NCI-H460 (cell line): ENCODE data around the gene LRG1. TPM values are rescaled to one million over a fixed set of nuclear protein-coding genes. Genes with fewer than 3 reads are reported as not detected.
"Not testable (repeated sequence)": the region's sequence is repeated elsewhere in the genome, so short reads cannot be mapped to it uniquely, and the experiment has no call there.

Experiments used
- DNase-seq: peaks from one replicate; pipeline ENCODE4 v3.0.0-alpha.2; 2016; ENCODE audit warnings: low read depth; ENCODE audit errors: extremely low read depth
- total RNA-seq: library from RNA; depleted of rRNA; stranded (reverse); fragments of >200 nt; shearing (Covaris generic); gene quantifications from 2 replicates; pipeline ENCODE4 v1.2.3, GENCODE V29; 2014

LRG1 gene
- total RNA-seq, 1 experiment from 2014 or later: 0.15 TPM

GRCh38 chr19:4553775-4554174, 13.9 kb upstream of the LRG1 start:
- no peak for DNase-seq

DNA sequence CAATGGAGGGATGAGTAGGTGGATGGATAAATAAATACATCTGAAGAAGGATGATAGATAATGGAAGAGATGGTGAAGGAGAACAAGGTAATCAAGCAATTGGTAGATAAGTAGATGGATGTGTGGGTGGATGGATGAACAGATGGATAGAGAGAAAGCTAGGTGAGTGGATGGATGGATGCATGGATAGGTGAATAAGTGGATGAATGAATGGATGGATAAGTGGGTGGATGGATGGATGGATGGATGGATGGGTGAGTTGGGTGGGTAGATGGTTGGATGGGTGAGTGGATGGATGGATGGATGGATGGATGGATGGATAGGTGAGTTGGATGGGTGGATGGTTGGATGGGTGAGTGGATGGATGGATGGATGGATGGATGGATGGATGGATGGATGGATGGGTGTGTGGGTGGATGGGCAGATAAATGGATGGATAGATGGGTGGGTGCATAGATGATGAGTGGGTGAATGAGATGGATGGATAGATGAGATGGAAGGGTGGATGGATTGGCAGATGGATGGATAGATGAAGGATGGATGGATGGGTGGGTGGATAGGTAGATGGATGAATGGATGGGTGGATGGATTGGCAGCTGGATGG, 13.4 kb upstream of the LRG1 start:
- DNase-seq: no peak

- no peak for DNase-seq
Observed at GRCh38 chr19:4552525-4552819, 12.6 kb upstream of the LRG1 start.

DNA sequence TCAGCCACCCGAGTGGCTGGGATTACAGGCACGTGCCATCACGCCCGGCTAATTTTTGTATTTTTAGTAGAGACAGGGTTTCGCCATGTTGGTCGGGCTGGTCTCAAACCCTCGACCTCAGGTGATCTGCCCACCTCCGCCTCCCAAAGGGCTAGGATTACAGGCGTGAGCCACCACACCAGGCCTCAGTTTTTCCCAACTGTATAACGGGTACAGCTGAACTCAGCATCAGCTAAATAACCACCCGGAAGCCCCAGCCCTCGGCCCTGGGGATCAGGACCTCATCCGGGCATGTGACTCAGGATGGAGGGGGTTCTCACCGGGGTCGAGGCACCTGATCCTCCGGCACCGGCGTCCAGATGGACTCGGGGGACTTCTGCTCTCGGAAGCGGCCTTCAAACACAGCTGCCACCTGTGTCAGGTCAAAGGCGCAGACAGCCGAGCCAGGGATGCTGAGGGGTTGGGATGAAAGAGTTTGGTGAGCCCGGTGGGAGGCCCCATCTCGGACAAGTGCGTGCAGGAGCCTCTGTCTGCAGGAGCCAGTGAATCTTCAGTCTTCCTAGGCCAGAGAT, 10.7 kb upstream of the LRG1 start:
- no peak for DNase-seq

DNA sequence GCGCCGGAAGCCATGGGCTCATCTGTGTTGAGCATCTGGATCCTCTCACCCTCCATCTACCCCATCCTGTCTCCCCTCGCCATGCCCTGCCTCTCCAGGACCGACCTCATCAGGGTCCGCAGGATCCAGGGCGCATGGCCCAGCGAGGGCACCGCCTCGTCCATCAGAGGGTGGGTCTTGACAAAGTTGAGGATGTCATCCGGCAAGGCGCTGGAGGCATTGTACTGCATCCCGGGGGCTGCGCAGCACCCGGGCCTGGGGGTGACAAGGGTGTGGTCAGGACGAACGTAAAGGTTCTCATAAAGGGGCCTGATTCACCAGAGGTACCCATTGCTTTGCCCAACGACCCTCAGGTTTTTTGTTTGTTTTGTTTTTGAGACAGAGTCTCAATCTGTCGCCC, 10.2 kb upstream of the LRG1 start:
- DNase-seq: no peak

- no peak for DNase-seq
Observed at GRCh38 chr19:4548238-4548584, 8.4 kb upstream of the LRG1 start.

DNA sequence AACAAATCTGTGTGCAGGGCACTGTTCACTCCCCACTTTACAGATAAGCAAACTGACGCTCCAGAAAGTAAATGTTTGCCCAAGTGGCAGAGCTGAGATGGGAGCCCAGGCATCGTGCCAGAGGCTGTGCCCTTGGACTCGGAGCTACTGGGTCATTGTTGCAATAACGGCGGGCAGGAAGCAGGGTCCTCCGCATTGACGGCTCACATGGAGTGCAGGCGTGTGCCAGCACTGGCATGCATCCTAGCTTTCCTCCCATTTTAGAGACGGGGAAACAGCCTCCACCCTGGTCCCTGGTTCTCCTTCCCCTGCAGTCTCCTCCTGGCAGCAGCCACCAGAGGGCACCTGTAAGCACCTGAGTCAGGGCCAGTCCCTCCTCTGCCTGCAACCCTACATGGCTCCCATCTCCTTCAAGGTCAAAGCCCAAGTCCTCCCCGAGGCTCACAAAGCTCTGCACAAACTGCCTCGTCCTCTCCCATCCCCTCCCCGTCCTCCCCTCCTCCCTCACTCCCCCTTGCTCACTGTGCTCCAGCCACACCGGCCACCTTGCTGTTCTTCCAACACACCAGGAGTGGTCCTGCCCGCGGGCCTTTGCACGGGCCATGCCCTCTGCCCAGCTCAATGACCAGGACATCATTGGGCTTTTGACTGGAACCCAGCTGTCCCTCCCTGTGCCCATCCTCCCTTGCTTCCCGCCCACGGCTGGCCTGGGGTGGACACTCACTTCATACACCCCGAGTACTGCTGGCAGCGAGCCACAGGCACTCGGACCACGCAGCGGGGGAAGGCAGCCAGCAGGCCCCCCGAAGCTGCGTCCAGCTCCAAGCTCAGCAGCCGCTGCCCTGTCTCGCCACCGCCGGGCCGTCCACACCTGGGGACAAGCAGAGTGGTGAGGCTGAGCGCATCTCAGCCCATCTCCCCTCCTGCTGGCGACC, 7.7 kb upstream of the LRG1 start:
- peak; percentile 15 for DNase-seq

DNA sequence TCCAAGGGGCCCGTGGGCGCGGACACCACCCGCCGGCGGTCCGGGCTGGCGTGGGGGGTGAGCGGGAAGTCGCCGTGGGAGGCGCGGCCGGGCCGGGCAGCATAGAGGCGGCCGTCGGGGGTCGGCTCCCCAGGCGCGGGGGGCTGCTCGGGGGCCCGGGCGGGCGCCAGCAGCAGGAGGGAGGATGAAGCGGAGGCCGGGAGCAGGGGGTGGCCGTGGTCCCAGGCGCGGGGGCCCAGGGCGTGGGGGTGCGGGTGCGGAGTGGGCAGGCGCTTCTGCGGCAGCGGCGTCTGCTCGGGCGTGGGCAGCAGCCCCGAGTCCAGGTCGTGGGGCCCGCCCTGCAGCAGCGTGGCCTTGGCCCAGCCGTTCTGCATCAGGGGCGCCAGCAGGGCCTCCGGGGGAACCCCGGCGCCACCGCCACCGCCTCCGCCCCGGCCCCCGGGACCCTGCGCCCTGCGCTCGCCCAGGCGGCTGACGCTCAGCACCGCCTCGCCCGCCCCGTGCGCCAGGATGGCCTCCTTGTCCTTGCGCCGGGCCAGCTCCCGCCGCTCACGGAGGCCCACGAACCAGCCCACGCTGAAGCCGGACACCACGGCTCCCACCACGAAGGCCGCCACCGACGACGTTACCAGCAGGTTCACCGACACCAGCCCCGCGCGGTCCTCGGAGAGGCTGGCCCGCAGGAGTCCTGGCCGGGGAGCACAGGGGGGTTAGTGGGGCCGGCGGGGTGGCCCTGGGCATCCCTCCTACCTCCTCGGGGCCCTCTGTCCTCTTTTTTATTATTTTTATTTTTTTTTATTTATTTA, 4.2 kb upstream of the LRG1 start:
- DNase-seq: no peak

- no peak for DNase-seq
Observed at GRCh38 chr19:4542896-4543841, 3.3 kb upstream of the LRG1 start.

DNA sequence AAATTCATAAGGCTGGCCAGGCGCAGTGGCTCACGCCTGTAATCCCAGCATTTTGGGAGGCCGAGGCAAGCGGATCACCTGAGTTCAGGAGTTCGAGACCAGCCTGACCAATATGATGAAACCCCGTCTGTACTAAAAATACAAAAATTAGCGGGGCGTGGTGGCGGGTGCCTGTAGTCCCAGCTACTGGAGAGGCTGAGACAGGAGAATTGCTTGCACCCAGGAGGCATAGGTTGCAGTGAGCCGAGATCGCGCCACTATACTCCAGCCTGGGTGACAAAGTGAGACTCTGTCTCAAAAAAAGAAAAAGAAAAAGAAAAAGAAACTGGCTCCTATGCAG, 1.9 kb upstream of the LRG1 start:
- not testable (repeated sequence) for DNase-seq

GRCh38 chr19:4541114-4541805, 1.4 kb upstream of the LRG1 start:
- no peak for DNase-seq

DNA sequence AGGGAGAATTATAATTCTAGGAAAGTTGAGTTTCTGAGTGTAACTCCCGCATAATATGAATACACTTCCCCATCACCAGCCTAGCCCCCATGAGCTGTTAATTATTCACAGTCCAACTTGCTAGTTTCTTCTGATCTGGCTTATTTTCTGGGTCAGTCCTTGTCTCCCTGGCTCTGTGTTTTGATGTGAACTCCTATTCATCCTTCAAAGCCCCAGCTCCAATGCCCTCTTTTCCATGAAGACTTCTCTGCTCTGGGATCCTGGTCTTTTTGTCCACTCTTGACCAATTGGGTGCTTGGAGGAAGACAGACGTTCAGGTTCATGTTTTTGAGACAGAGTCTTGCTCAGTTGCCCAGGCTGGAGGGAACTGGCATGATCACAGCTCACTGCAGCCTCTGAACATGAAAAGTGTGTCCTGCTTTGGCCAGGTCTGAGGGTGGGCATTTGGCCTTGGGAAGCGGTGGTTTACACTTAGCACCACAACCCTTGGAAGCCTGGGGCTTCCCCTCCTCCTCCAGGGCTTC, 605 bp downstream of the LRG1 start:
- DNase-seq: no peak

DNA sequence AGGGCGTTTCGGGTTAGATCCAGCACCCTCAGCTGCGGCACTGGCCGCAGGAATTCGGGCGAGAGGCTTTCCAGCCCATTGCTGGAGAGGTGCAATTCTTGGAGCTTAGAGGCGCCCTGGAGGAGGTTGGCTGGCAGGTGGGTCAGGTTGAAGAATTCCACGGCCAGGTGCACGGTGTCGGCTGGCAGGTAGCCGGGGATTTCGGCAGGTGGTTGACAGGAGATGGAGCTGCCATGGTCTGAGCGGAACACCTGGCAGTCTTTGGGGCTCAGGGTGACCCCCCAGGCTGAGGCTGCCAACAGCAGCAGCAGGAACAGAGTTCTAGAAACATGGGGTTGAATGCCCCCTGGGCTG, 1.3 kb downstream of the LRG1 start:
- DNase-seq: no peak

GRCh38 chr19:4537953-4538600, 1.8 kb downstream of the LRG1 start:
- DNase-seq: no peak

DNA sequence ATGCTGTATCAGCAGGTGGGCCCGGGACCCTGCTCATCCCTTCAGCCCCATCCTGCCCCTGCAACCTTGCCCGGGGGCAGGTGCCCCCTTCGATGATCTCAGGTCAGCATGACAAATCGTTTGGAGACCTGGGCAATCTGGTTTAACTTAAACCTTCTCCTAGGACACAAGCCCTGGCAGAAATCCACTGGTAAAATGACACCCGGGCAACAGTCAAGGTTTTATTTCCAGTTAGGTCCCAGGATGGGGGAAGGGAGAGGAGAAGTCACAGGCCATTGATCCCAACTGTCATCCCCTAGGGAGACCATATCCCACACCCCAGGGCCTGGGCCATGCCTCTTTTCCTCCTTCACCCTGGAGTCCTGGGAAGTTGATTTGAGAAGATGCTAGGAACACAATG, 3.0 kb downstream of the LRG1 start:
- no peak for DNase-seq

GRCh38 chr19:4534836-4535658, 4.8 kb downstream of the LRG1 start, which contains the start of gene PLIN5:
PLIN5 (minus strand) TSS chr19:4535224; CDS start chr19:4534074, 1,150 bp downstream.
- peak; percentile 44 for DNase-seq

- no peak for DNase-seq
Observed at GRCh38 chr19:4533835-4534424, 5.9 kb downstream of the LRG1 start.

GRCh38 chr19:4533334-4533733, 6.5 kb downstream of the LRG1 start:
- no peak for DNase-seq
